Hypothalamus (tissue), 51 donors: ENCODE measurements around the gene ACTG2.
A peak's percentile ranks its signal among the peaks of the same experiment; 100 is the strongest.
"Not testable (repeated sequence)": the region's sequence is repeated elsewhere in the genome, so short reads cannot be mapped to it uniquely, and the experiment has no call there.

Experiments used
- DNase-seq, 51 donors: peaks; one replicate each; lab custom pipeline; 2025; lab: John Stamatoyannopoulos, UW

ACTG2 gene

GRCh38 chr2:73891276-73891901 is 1.4 kb upstream of the ACTG2 start:
- DNase-seq = no peak

GRCh38 chr2:73893764-73894474 is 1.1 kb downstream of the ACTG2 start:
- DNase-seq = no peak

- DNase-seq = no peak
Measured at GRCh38 chr2:73894475-73894850, 1.7 kb downstream of the ACTG2 start.

GRCh38 chr2:73894877-73895276 is 2.1 kb downstream of the ACTG2 start:
- DNase-seq = no peak

GRCh38 chr2:73895473-73895872 is 2.7 kb downstream of the ACTG2 start:
- no peak for DNase-seq

- peak in 5 of 51 donors; percentile 4 to 17 (median 12) for DNase-seq
Measured at GRCh38 chr2:73896362-73897239, 3.8 kb downstream of the ACTG2 start.

GRCh38 chr2:73897240-73897583 is 4.4 kb downstream of the ACTG2 start:
- DNase-seq = no peak

- DNase-seq = no peak
Measured at GRCh38 chr2:73897934-73898333, 5.1 kb downstream of the ACTG2 start.

GRCh38 chr2:73899801-73900336 is 7.1 kb downstream of the ACTG2 start:
- no peak for DNase-seq

GRCh38 chr2:73901143-73901542 is 8.3 kb downstream of the ACTG2 start:
- no peak for DNase-seq

- DNase-seq = no peak
Measured at GRCh38 chr2:73902284-73902683, 9.5 kb downstream of the ACTG2 start.

GRCh38 chr2:73903313-73903712 is 10.5 kb downstream of the ACTG2 start:
- no peak for DNase-seq

GRCh38 chr2:73903949-73904613 is 11.3 kb downstream of the ACTG2 start:
- DNase-seq = not testable (repeated sequence)

- DNase-seq = no peak
Measured at GRCh38 chr2:73904952-73905351, 12.1 kb downstream of the ACTG2 start.

GRCh38 chr2:73906847-73907505 is 14.2 kb downstream of the ACTG2 start:
- no peak for DNase-seq

- peak in 7 of 51 donors; percentile 3 to 27 (median 10) for DNase-seq
Measured at GRCh38 chr2:73907840-73908452, 15.1 kb downstream of the ACTG2 start.

GRCh38 chr2:73908689-73909652 is 16.2 kb downstream of the ACTG2 start:
- DNase-seq = no peak

- DNase-seq = no peak
Measured at GRCh38 chr2:73910873-73911547, 18.2 kb downstream of the ACTG2 start.
